ENCODE data around the gene TANC1.
"Not testable (repeated sequence)": the region's sequence is repeated elsewhere in the genome, so short reads cannot be mapped to it uniquely, and the experiment has no call there.

The TANC1 gene

GRCh38 chr2:159124931-159125467, 156.6 kb downstream of the TANC1 start:
- DNase-seq = no peak

GRCh38 chr2:159125858-159126257, 157.4 kb downstream of the TANC1 start:
- DNase-seq = no peak

- no peak for DNase-seq
Observed at GRCh38 chr2:159126432-159127022, 158.1 kb downstream of the TANC1 start.

GRCh38 chr2:159128191-159128590, 159.8 kb downstream of the TANC1 start:
- no peak for DNase-seq

GRCh38 chr2:159129269-159129668, 160.8 kb downstream of the TANC1 start:
- DNase-seq = no peak

GRCh38 chr2:159129824-159130223, 161.4 kb downstream of the TANC1 start:
- no peak for DNase-seq

GRCh38 chr2:159130302-159130701, 161.9 kb downstream of the TANC1 start:
- DNase-seq = no peak

GRCh38 chr2:159131267-159131913, 162.9 kb downstream of the TANC1 start:
- DNase-seq = no peak

GRCh38 chr2:159131914-159132281, 163.5 kb downstream of the TANC1 start:
- DNase-seq = no peak

- no peak for DNase-seq
Observed at GRCh38 chr2:159133797-159134196, 165.4 kb downstream of the TANC1 start.

- no peak for DNase-seq
Observed at GRCh38 chr2:159134979-159135378, 166.5 kb downstream of the TANC1 start.

GRCh38 chr2:159136391-159136790, 168.0 kb downstream of the TANC1 start:
- no peak for DNase-seq

GRCh38 chr2:159137511-159138241, 169.2 kb downstream of the TANC1 start:
- DNase-seq = no peak

GRCh38 chr2:159138642-159139182, 170.3 kb downstream of the TANC1 start:
- no peak for DNase-seq

GRCh38 chr2:159139216-159139933, 170.9 kb downstream of the TANC1 start:
- no peak for DNase-seq

GRCh38 chr2:159140070-159140769, 171.8 kb downstream of the TANC1 start:
- DNase-seq = no peak

- DNase-seq = not testable (repeated sequence)
Observed at GRCh38 chr2:159140821-159141220, 172.4 kb downstream of the TANC1 start.

GRCh38 chr2:159144776-159145614, 176.6 kb downstream of the TANC1 start:
- no peak for DNase-seq

- no peak for DNase-seq
Observed at GRCh38 chr2:159145745-159146354, 177.4 kb downstream of the TANC1 start.

GRCh38 chr2:159146996-159147666, 178.7 kb downstream of the TANC1 start:
- DNase-seq = peak; percentile 48
